HepG2 (cell line): Measurements from ENCODE around the gene CELSR2. TPM values are rescaled to one million over a fixed set of nuclear protein-coding genes. Genes with fewer than 3 reads are reported as not detected.
A peak's percentile ranks its signal among the peaks of the same experiment; 100 is the strongest.

Experiments used
- CENPX ChIP-seq: sonication (generic); formaldehyde crosslinking; IDR thresholded peaks from 2 replicates; pipeline ENCODE4 v1.9.0; 2021; ENCODE audit warnings: mild to moderate bottlenecking, missing genetic modification reagents, moderate library complexity
- ELF4 ChIP-seq: sonication (generic); formaldehyde crosslinking; IDR thresholded peaks from 2 replicates; pipeline ENCODE4 v1.5.0; 2020; ENCODE audit warnings: missing genetic modification reagents, mild to moderate bottlenecking, moderate library complexity, borderline replicate concordance
- ERF ChIP-seq: IDR thresholded peaks from 2 replicates; pipeline ENCODE4 v1.6.1; 2018; ENCODE audit warnings: missing biosample characterization, missing genetic modification reagents
- GABPB1 ChIP-seq: IDR thresholded peaks from 2 replicates; pipeline ENCODE4 v1.6.1; 2016; ENCODE audit warnings: mild to moderate bottlenecking, missing genetic modification reagents, moderate library complexity, missing compliant biosample characterization
- GPBP1L1 ChIP-seq: sonication (generic); formaldehyde crosslinking; IDR thresholded peaks from 2 replicates; pipeline ENCODE4 v1.5.0; 2020; ENCODE audit warnings: mild to moderate bottlenecking, missing genetic modification reagents
- ISX ChIP-seq: sonication (generic); formaldehyde crosslinking; conservative IDR thresholded peaks from 2 replicates; pipeline ENCODE4 v1.5.0; 2020; ENCODE audit warnings: missing genetic modification reagents
- MED13 ChIP-seq: sonication (generic); formaldehyde crosslinking; IDR thresholded peaks from 2 replicates; pipeline ENCODE4 v1.5.0; 2020; ENCODE audit warnings: missing genetic modification reagents
- NFATC3 ChIP-seq: sonication (generic); formaldehyde crosslinking; IDR thresholded peaks from 2 replicates; pipeline ENCODE4 v1.5.1; 2020; ENCODE audit warnings: mild to moderate bottlenecking, missing genetic modification reagents
- POGK ChIP-seq: sonication (generic); formaldehyde crosslinking; conservative IDR thresholded peaks from 2 replicates; pipeline ENCODE4 v1.8.0; 2022; ENCODE audit warnings: mild to moderate bottlenecking, moderate library complexity, missing genetic modification reagents
- PRPF4 ChIP-seq: fragments of 200-400 bp; formaldehyde crosslinking; IDR thresholded peaks from 2 replicates; pipeline ENCODE4 v1.6.1; 2016; ENCODE audit warnings: low read length, low read depth; ENCODE audit not compliant: poor library complexity, severe bottlenecking
- SAFB2 ChIP-seq: sonication (generic); formaldehyde crosslinking; IDR thresholded peaks from 2 replicates; pipeline ENCODE4 v1.5.1; 2020; ENCODE audit warnings: missing genetic modification reagents, low read depth, mild to moderate bottlenecking, borderline replicate concordance
- TBX2 ChIP-seq: sonication (generic); formaldehyde crosslinking; IDR thresholded peaks from 2 replicates; pipeline ENCODE4 v1.5.0; 2020; ENCODE audit warnings: missing genetic modification reagents, mild to moderate bottlenecking, borderline replicate concordance
- TBX3 ChIP-seq: fragments of 450-650 bp; IDR thresholded peaks from 2 replicates; pipeline ENCODE4 v1.6.1; 2017; ENCODE audit warnings: antibody characterized with exemption, mild to moderate bottlenecking, inconsistent platforms, borderline replicate concordance
- ZMYM4 ChIP-seq: sonication (generic); formaldehyde crosslinking; IDR thresholded peaks from 2 replicates; pipeline ENCODE4 v1.8.1; 2023; ENCODE audit warnings: mild to moderate bottlenecking, missing genetic modification reagents
- ZNF142 ChIP-seq: sonication (generic); formaldehyde crosslinking; IDR thresholded peaks from 2 replicates; pipeline ENCODE4 v1.4.0; 2020; ENCODE audit warnings: missing genetic modification reagents
- ZNF275 ChIP-seq: sonication (generic); formaldehyde crosslinking; IDR thresholded peaks from 2 replicates; pipeline ENCODE4 v1.8.0; 2022; ENCODE audit warnings: missing genetic modification reagents, mild to moderate bottlenecking, inconsistent platforms, borderline replicate concordance
- ZNF580 ChIP-seq: IDR thresholded peaks from 2 replicates; pipeline ENCODE4 v1.6.1; 2016; ENCODE audit warnings: low read depth, borderline replicate concordance
- ZNF747 ChIP-seq: sonication (generic); formaldehyde crosslinking; IDR thresholded peaks from 2 replicates; pipeline ENCODE4 v1.8.1; 2023; ENCODE audit warnings: missing genetic modification reagents, mild to moderate bottlenecking, borderline replicate concordance
- polyA plus RNA-seq, 8 experiments: library from polyadenylated mRNA; depleted of rRNA in 3 of 8; stranded (reverse) in 7 of 8; unstranded in 1 of 8; fragments of >200 nt; fragmentation: Illumina TruSeq in 4 of 8; extraction: Trizol in 4 of 8; gene quantifications; 2 replicates each; pipeline versions ENCODE4 v1.2.1 to v1.2.3, GENCODE V29; 2011 to 2016; ENCODE audit warnings: low read depth in 4 of 8, missing spikeins in 1 of 8, mixed read lengths in 1 of 8; ENCODE audit not compliant: insufficient read depth in 1 of 8
- total RNA-seq, 5 experiments: library from RNA; depleted of rRNA; stranded (reverse); fragments of >200 nt; fragmentation: Illumina TruSeq; extraction: Trizol; gene quantifications; 2 replicates each; pipeline ENCODE4 v1.2.3, GENCODE V29; 2016; ENCODE audit warnings: low read depth in 1 of 5

CELSR2 gene
- total and polyA plus RNA-seq, 2 of the 13 experiments (the other 11 are each of a cell fraction or from before 2014, with no cell fraction given) = 4.0 to 6.6 TPM

- TF ChIP-seq ZNF142 (CRISPR knock-in tag) (peak; percentile 59; the same call in 1 of the 2 replicates), GPBP1L1 (CRISPR knock-in tag) (no peak), ZMYM4 (CRISPR knock-in tag) (peak; percentile 78; the same call in 1 of the 2 replicates), TBX3 (no peak), ISX (CRISPR knock-in tag) (no peak), POGK (CRISPR knock-in tag) (no peak), SAFB2 (CRISPR knock-in tag) (no peak), ELF4 (CRISPR knock-in tag) (no peak), GABPB1 (CRISPR knock-in tag) (peak; percentile 79), MED13 (CRISPR knock-in tag) (no peak), CENPX (CRISPR knock-in tag) (no peak), PRPF4 (no peak), ZNF580 (peak; percentile 84; the same call in 1 of the 2 replicates), ERF (CRISPR knock-in tag) (peak; percentile 85; the same call in 1 of the 2 replicates), TBX2 (CRISPR knock-in tag) (peak; percentile 62; the same call in 1 of the 2 replicates), NFATC3 (no peak), ZNF747 (peak; percentile 85; the same call in 1 of the 2 replicates), ZNF275 (CRISPR knock-in tag) (no peak)
Measured at GRCh38 chr1:109277434-109278204, 28.3 kb downstream of the CELSR2 start (continued).
